Measurements from ENCODE around the gene ZBTB47.

The ZBTB47 gene

DNA sequence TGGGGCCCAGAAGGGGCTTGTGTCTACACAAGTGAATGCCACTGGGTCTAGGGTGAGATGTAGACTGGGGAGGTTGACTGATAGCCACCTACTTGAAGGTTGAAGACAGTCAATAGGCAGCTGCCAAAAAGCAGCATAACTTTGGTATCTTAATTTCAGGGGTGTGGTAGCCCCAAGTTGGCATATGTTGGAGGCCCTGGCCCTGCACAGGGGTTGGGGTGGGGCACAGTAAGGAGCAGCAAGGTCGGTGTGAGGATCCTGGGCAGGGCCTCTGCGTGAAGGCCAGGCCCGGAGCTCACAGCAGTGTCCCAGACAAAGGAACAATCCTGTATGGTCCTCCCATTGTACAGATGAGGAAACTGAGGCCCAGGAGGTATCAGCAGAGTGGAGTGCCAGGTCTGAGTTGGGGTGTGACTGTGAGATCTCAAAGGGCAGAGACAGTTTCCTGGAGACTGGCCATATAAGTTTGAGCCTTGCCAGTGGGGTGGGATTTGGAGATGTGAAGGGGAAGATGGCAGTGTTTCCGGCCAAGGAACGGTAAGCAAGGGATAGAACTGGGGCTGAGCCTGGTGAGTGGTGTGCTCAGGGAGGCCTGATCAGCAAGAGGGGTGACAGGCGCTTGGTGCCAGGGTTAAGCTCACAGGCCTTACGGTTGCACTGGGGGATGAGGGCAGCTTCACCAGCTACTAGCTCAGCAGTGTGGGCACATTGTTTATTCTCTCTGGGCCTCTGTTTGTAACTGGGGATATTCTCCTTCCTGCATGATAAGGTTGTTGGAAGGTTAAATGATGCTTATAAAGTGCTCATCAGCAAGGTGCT, 33.5 kb downstream of the ZBTB47 start:
- Histone ChIP-seq H3K4me2 (ENCODE audit: insufficient read depth, low read length) (no peak overlapping the region), H3K9me3 (ENCODE audit: insufficient read depth, low read length, severe bottlenecking) (no peaks in the 10 kb centered on the region), H3K79me2 (ENCODE audit: insufficient read depth, low read length) (no peaks in the 10 kb centered on the region), H2AFZ (ENCODE audit: low read depth, low read length) (no peak overlapping the region), H3K4me3 (ENCODE audit: low read depth in 1 of 2, low read length in 2 of 2) (no peak overlapping the region), H4K20me1 (ENCODE audit: insufficient read depth, low read length) (0 out of 2 replicates have a peak, but pooled peaks cover 5% of the 10 kb centered on the region), H3K36me3 (ENCODE audit: insufficient read depth, low read length) (no peaks in the 10 kb centered on the region), H3K27ac (ENCODE audit: low read length) (no peak overlapping the region), H3K9ac (ENCODE audit: low read depth, low read length) (no peak overlapping the region), H3K27me3 (ENCODE audit: insufficient read depth, low read length, poor library complexity) (no peaks in the 10 kb centered on the region), H3K4me1 (ENCODE audit: insufficient read depth, low read length) (no peaks in the 10 kb centered on the region)
- no peak for DNase-seq
- no peak for ATAC-seq (ENCODE audit: insufficient read depth, low read depth)
- TF ChIP-seq EZH2 (IDR thresholded peaks at IDR 0.05; ENCODE audit: borderline replicate concordance, low read depth, low read length, severe bottlenecking), result no peak
- TF ChIP-seq, protein P1, sequence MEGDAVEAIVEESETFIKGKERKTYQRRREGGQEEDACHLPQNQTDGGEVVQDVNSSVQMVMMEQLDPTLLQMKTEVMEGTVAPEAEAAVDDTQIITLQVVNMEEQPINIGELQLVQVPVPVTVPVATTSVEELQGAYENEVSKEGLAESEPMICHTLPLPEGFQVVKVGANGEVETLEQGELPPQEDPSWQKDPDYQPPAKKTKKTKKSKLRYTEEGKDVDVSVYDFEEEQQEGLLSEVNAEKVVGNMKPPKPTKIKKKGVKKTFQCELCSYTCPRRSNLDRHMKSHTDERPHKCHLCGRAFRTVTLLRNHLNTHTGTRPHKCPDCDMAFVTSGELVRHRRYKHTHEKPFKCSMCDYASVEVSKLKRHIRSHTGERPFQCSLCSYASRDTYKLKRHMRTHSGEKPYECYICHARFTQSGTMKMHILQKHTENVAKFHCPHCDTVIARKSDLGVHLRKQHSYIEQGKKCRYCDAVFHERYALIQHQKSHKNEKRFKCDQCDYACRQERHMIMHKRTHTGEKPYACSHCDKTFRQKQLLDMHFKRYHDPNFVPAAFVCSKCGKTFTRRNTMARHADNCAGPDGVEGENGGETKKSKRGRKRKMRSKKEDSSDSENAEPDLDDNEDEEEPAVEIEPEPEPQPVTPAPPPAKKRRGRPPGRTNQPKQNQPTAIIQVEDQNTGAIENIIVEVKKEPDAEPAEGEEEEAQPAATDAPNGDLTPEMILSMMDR (IDR thresholded peaks at IDR 0.05; ENCODE audit: borderline replicate concordance, extremely low read depth, low read length, poor library complexity, severe bottlenecking), result no peak

DNA sequence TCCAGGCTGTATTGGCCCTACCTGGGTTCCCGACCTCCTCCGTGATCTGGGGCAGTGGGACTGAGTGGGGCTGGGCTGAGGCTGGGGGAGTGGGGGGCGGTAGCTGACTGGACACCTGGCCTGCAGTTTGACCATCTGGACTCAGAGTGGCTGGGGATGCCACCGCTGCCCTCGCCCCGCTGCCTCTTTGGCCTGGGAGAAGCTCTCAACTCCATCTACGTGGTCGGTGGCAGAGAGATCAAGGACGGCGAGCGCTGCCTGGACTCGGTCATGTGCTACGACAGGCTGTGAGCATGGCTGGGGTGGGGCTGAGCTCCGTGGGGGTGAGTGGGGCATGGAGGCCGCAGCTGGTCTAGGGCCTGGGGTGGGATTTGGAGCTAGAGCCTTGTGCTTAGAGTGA, 34.5 kb downstream of the ZBTB47 start:
- Histone ChIP-seq H4K20me1 (ENCODE audit: insufficient read depth, low read length) (0 out of 2 replicates have a peak, but pooled peaks cover 5% of the 10 kb centered on the region), H3K4me2 (ENCODE audit: insufficient read depth, low read length) (no peak overlapping the region), H3K4me3 (ENCODE audit: low read depth in 1 of 2, low read length in 2 of 2) (no peak overlapping the region), H3K9me3 (ENCODE audit: insufficient read depth, low read length, severe bottlenecking) (no peaks in the 10 kb centered on the region), H3K27me3 (ENCODE audit: insufficient read depth, low read length, poor library complexity) (no peaks in the 10 kb centered on the region), H3K27ac (ENCODE audit: low read length) (no peak overlapping the region), H3K36me3 (ENCODE audit: insufficient read depth, low read length) (no peaks in the 10 kb centered on the region), H3K9ac (ENCODE audit: low read depth, low read length) (no peak overlapping the region), H3K79me2 (ENCODE audit: insufficient read depth, low read length) (no peaks in the 10 kb centered on the region), H2AFZ (ENCODE audit: low read depth, low read length) (no peak overlapping the region), H3K4me1 (ENCODE audit: insufficient read depth, low read length) (no peaks in the 10 kb centered on the region)
- ATAC-seq (ENCODE audit: insufficient read depth, low read depth), result no peak
- DNase-seq, result no peak
- TF ChIP-seq, protein P1 (IDR thresholded peaks at IDR 0.05; ENCODE audit: borderline replicate concordance, extremely low read depth, low read length, poor library complexity, severe bottlenecking), result no peak
- TF ChIP-seq EZH2 (IDR thresholded peaks at IDR 0.05; ENCODE audit: borderline replicate concordance, low read depth, low read length, severe bottlenecking), result no peak

DNA sequence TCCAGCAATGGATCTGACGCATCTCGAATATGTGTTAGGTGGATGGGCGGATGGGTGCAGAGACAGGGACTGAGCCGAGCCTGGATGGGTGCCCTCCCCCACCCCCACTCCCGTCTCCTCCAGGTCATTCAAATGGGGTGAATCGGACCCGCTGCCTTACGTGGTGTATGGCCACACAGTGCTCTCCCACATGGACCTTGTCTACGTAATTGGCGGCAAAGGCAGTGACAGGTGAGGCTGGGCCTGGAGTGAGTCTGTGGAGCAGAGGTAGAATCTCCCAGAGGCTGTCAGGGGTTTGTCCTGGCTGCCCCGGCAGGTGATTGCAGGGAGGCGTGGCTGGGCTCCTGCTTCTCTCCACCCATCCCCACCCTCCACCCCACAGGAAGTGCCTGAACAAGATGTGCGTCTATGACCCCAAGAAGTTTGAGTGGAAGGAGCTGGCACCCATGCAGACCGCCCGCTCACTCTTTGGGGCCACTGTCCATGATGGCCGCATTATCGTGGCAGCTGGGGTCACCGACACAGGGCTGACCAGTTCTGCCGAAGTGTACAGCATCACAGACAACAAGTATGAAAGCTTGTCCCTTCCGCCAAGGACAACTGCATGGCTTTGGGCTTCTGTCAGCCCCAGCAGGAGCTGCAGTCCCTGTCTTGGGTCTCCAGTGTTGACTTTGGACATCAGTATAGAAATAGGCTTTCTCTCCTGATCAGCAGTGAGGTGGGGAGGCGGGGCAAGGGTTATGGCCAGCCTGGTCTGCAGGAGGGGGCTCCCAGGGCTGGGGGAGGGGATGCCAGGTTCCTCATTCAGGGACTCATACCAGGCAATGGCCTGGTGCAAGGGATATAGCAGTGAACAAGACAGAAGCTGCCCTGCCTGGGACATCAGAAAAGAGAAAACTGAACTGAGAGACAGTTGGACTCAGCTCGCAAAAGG, 35.3 kb downstream of the ZBTB47 start:
- H4K20me1 ChIP-seq (ENCODE audit: insufficient read depth, low read length), result 0 out of 2 replicates have a peak, but pooled peaks cover 5% of the 10 kb centered on the region
- H3K9ac ChIP-seq (ENCODE audit: low read depth, low read length), result no peak overlapping the region
- TF ChIP-seq, protein P1 (IDR thresholded peaks at IDR 0.05; ENCODE audit: borderline replicate concordance, extremely low read depth, low read length, poor library complexity, severe bottlenecking), result no peak
- TF ChIP-seq EZH2 (IDR thresholded peaks at IDR 0.05; ENCODE audit: borderline replicate concordance, low read depth, low read length, severe bottlenecking), result no peak

More for the DNA sequence above, 35.3 kb downstream of the ZBTB47 start:
- Histone ChIP-seq H3K4me3 (ENCODE audit: low read depth in 1 of 2, low read length in 2 of 2) (no peak overlapping the region), H3K79me2 (ENCODE audit: insufficient read depth, low read length) (no peaks in the 10 kb centered on the region), H3K9me3 (ENCODE audit: insufficient read depth, low read length, severe bottlenecking) (no peaks in the 10 kb centered on the region), H3K27ac (ENCODE audit: low read length) (no peak overlapping the region), H3K4me2 (ENCODE audit: insufficient read depth, low read length) (no peak overlapping the region), H2AFZ (ENCODE audit: low read depth, low read length) (no peak overlapping the region), H3K27me3 (ENCODE audit: insufficient read depth, low read length, poor library complexity) (no peaks in the 10 kb centered on the region), H3K4me1 (ENCODE audit: insufficient read depth, low read length) (no peaks in the 10 kb centered on the region), H3K36me3 (ENCODE audit: insufficient read depth, low read length) (no peaks in the 10 kb centered on the region)
- ATAC-seq (ENCODE audit: insufficient read depth, low read depth) (no peak), DNase-seq (no peak)

Measured in DND-41 (cell line).